ENCODE measurements around the gene VPS26B.

The VPS26B gene

DNA sequence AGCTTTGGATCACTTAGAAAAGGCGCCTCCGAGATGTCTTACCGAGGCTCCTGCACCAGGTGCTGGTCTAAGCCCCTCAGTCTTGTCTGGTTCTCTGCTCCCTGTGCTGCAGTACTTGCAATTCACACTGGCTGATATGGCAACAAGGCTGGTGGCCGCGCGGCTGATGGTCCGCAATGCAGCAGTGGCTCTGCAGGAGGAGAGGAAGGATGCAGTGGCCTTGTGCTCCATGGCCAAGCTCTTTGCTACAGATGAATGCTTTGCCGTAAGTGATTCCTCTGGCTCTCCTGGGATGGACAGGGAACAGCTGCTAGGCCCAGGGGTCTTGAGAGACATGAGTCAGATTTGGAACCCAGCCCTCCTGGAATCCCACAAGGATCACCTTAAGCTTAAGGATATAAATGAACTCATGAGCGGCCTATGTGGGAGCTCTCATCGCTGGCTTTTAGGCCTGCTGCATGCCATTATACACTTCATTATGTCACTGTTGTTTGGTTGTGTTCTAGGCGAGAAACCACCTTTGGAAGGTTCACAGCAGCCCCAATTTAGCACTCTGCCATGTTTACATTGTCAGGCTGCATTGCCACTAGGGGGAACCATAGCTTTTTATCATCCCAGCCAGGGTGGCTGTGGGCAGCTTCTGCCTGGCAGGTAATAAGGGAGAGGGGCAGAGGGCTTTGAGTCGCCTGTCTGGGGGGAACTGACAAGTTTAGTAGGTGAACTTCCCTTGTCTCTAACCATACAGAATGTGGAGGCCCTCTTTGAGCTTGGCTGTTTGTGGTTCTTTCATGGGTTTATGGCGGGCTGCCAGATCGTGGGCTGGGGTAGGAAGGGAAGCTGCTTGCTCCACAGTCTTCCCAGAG, 37.4 kb downstream of the VPS26B start:
- ChIA-PET CTCF (interaction anchor here (1.0 to 5.8 kb wide), 9 partner anchors 9 to 50 kb away, joined by 3 to 40 read pairs (median 4); partner anchors contain the start of genes GLB1L3, NCAPD3 and VPS26B), POLR2A (interaction anchor here (0.8 kb wide), 1 partner anchor 10 kb away, joined by 3 read pairs; no protein-coding TSS in a partner anchor)
- WGBS (ENCODE audit: insufficient coverage), result 95% methylated on average over 11 of the region's 14 CpGs
- Histone ChIP-seq H3K27me3 (replicated peaks in 2 of 5; ENCODE audit: control insufficient read depth in 4 of 5, insufficient read depth in 5 of 5, low read length in 4 of 5) (no peaks in the 10 kb centered on the region), H3K4me1 (ENCODE audit: control extremely low read depth in 1 of 4, control insufficient read depth in 4 of 4, insufficient read depth in 4 of 4, low read length in 3 of 4) (peaks cover 2 to 28% (median 15%) of the 10 kb centered on the region in 4 experiments), H3K27ac (ENCODE audit: insufficient read depth in 1 of 2, low read depth in 1 of 2, low read length in 2 of 2, poor library complexity in 1 of 2, severe bottlenecking in 2 of 2) (no peak overlapping the region), H3K4me3 (ENCODE audit: control insufficient read depth in 1 of 7, extremely low read depth in 1 of 7, insufficient read depth in 4 of 7, low read depth in 2 of 7, low read length in 6 of 7) (no peak overlapping the region), H3K9me3 (ENCODE audit: control extremely low read depth in 1 of 5, control insufficient read depth in 4 of 5, insufficient read depth in 2 of 5, low read depth in 1 of 5, low read length in 4 of 5) (no peaks in the 10 kb centered on the region), H3K36me3 (ENCODE audit: control insufficient read depth in 4 of 4, insufficient read depth in 4 of 4, low read length in 3 of 4) (peaks cover 2 to 57% (median 37%) of the 10 kb centered on the region in 4 experiments)
- peak in 2 of 3 donors; percentile 45 to 49 for DNase-seq

- CTCF ChIA-PET, result interaction anchor here (1.5 to 5.8 kb wide), 3 partner anchors 9 to 14 kb away, joined by 3 to 40 read pairs (median 11); partner anchors contain the start of gene GLB1L3
- 100% methylated on average over 4 of the region's 7 CpGs for WGBS (ENCODE audit: insufficient coverage)
- H3K27ac ChIP-seq (ENCODE audit: insufficient read depth in 1 of 2, low read depth in 1 of 2, low read length in 2 of 2, poor library complexity in 1 of 2, severe bottlenecking in 2 of 2), result no peak overlapping the region
Measured at GRCh38 chr11:134264966-134265764, 40.7 kb downstream of the VPS26B start.

GRCh38 chr11:134266440-134266839, 42.0 kb downstream of the VPS26B start:
- POLR2A ChIA-PET, result no interaction called here
- Histone ChIP-seq H3K4me3 (ENCODE audit: control insufficient read depth in 1 of 7, extremely low read depth in 1 of 7, insufficient read depth in 4 of 7, low read depth in 2 of 7, low read length in 6 of 7) (no peak overlapping the region), H3K27me3 (replicated peaks in 2 of 5; ENCODE audit: control insufficient read depth in 4 of 5, insufficient read depth in 5 of 5, low read length in 4 of 5) (peaks cover 0 to 14% (median 3%) of the 10 kb centered on the region in 5 experiments), H3K36me3 (ENCODE audit: control insufficient read depth in 4 of 4, insufficient read depth in 4 of 4, low read length in 3 of 4) (peaks cover 2 to 28% (median 20%) of the 10 kb centered on the region in 4 experiments), H3K27ac (ENCODE audit: insufficient read depth in 1 of 2, low read depth in 1 of 2, low read length in 2 of 2, poor library complexity in 1 of 2, severe bottlenecking in 2 of 2) (no peak overlapping the region), H3K4me1 (ENCODE audit: control extremely low read depth in 1 of 4, control insufficient read depth in 4 of 4, insufficient read depth in 4 of 4, low read length in 3 of 4) (peaks cover 0 to 17% (median 4%) of the 10 kb centered on the region in 4 experiments), H3K9me3 (ENCODE audit: control extremely low read depth in 1 of 5, control insufficient read depth in 4 of 5, insufficient read depth in 2 of 5, low read depth in 1 of 5, low read length in 4 of 5) (no peaks in the 10 kb centered on the region)
- DNase-seq, result peak in 1 of 3 donors; percentile 21
- CTCF ChIA-PET, result interaction anchor here (0.8 to 3.6 kb wide), 2 partner anchors 11 kb away, joined by 3 to 11 read pairs; no protein-coding TSS in a partner anchor
- WGBS (ENCODE audit: insufficient coverage), result 73% methylated on average over 5 of the region's 5 CpGs

More at GRCh38 chr11:134264966-134265764, 40.7 kb downstream of the VPS26B start:
- Histone ChIP-seq H3K4me3 (ENCODE audit: control insufficient read depth in 1 of 7, extremely low read depth in 1 of 7, insufficient read depth in 4 of 7, low read depth in 2 of 7, low read length in 6 of 7) (no peak overlapping the region), H3K27me3 (replicated peaks in 2 of 5; ENCODE audit: control insufficient read depth in 4 of 5, insufficient read depth in 5 of 5, low read length in 4 of 5) (peaks cover 0 to 6% (median 0%) of the 10 kb centered on the region in 5 experiments), H3K36me3 (ENCODE audit: control insufficient read depth in 4 of 4, insufficient read depth in 4 of 4, low read length in 3 of 4) (peaks cover 2 to 36% (median 22%) of the 10 kb centered on the region in 4 experiments), H3K4me1 (ENCODE audit: control extremely low read depth in 1 of 4, control insufficient read depth in 4 of 4, insufficient read depth in 4 of 4, low read length in 3 of 4) (peaks cover 2 to 28% (median 13%) of the 10 kb centered on the region in 4 experiments), H3K9me3 (ENCODE audit: control extremely low read depth in 1 of 5, control insufficient read depth in 4 of 5, insufficient read depth in 2 of 5, low read depth in 1 of 5, low read length in 4 of 5) (no peaks in the 10 kb centered on the region)
- POLR2A ChIA-PET, result interaction anchor here (0.9 kb wide), 1 partner anchor 10 kb away, joined by 5 read pairs; no protein-coding TSS in a partner anchor
- no peak for DNase-seq

DNA sequence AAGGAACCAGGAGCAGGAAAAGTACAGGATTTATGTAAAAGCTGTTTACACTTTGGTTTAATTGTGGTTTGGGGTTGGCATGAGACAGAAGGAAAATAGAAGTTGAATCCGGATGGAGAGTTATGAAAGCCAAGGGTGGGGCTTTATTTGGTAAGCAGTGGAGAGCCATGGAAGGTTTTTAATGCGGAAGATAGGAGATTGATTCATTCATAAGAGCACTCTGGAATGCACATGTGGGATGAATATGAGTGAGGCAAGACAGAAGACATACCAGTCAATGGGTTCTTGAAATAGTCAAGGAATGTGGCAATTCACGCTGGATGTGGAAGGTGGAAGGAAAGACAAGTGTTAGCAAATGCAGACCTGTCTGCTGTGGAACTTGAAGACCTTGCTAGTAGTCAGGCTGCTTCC, 42.4 kb downstream of the VPS26B start:
- Histone ChIP-seq H3K36me3 (ENCODE audit: control insufficient read depth in 4 of 4, insufficient read depth in 4 of 4, low read length in 3 of 4) (peaks cover 2 to 24% (median 16%) of the 10 kb centered on the region in 4 experiments), H3K9me3 (ENCODE audit: control extremely low read depth in 1 of 5, control insufficient read depth in 4 of 5, insufficient read depth in 2 of 5, low read depth in 1 of 5, low read length in 4 of 5) (no peaks in the 10 kb centered on the region), H3K27ac (ENCODE audit: insufficient read depth in 1 of 2, low read depth in 1 of 2, low read length in 2 of 2, poor library complexity in 1 of 2, severe bottlenecking in 2 of 2) (no peak overlapping the region), H3K4me1 (ENCODE audit: control extremely low read depth in 1 of 4, control insufficient read depth in 4 of 4, insufficient read depth in 4 of 4, low read length in 3 of 4) (peaks cover 0 to 13% (median 3%) of the 10 kb centered on the region in 4 experiments), H3K27me3 (replicated peaks in 2 of 5; ENCODE audit: control insufficient read depth in 4 of 5, insufficient read depth in 5 of 5, low read length in 4 of 5) (peaks cover 0 to 18% (median 7%) of the 10 kb centered on the region in 5 experiments), H3K4me3 (ENCODE audit: control insufficient read depth in 1 of 7, extremely low read depth in 1 of 7, insufficient read depth in 4 of 7, low read depth in 2 of 7, low read length in 6 of 7) (no peak overlapping the region)
- CTCF ChIA-PET, result interaction anchor here (0.8 to 3.6 kb wide), 3 partner anchors 11 to 14 kb away, joined by 3 to 11 read pairs (median 3); partner anchors contain the start of genes ACAD8 and THYN1
- POLR2A ChIA-PET, result no interaction called here
- peak in 1 of 3 donors; percentile 52 for DNase-seq
- WGBS (ENCODE audit: insufficient coverage), result 14% methylated on average over 3 of the region's 3 CpGs

- Histone ChIP-seq H3K4me3 (ENCODE audit: control insufficient read depth in 1 of 7, extremely low read depth in 1 of 7, insufficient read depth in 4 of 7, low read depth in 2 of 7, low read length in 6 of 7) (no peak overlapping the region), H3K36me3 (ENCODE audit: control insufficient read depth in 4 of 4, insufficient read depth in 4 of 4, low read length in 3 of 4) (peaks cover 2 to 18% (median 13%) of the 10 kb centered on the region in 4 experiments), H3K4me1 (ENCODE audit: control extremely low read depth in 1 of 4, control insufficient read depth in 4 of 4, insufficient read depth in 4 of 4, low read length in 3 of 4) (peaks cover 0 to 9% (median 2%) of the 10 kb centered on the region in 4 experiments), H3K27ac (ENCODE audit: insufficient read depth in 1 of 2, low read depth in 1 of 2, low read length in 2 of 2, poor library complexity in 1 of 2, severe bottlenecking in 2 of 2) (no peak overlapping the region), H3K9me3 (ENCODE audit: control extremely low read depth in 1 of 5, control insufficient read depth in 4 of 5, insufficient read depth in 2 of 5, low read depth in 1 of 5, low read length in 4 of 5) (no peaks in the 10 kb centered on the region), H3K27me3 (replicated peaks in 2 of 5; ENCODE audit: control insufficient read depth in 4 of 5, insufficient read depth in 5 of 5, low read length in 4 of 5) (peaks cover 0 to 24% (median 13%) of the 10 kb centered on the region in 5 experiments)
- POLR2A ChIA-PET, result no interaction called here
- DNase-seq, result no peak
- 96% methylated on average over 4 of the region's 5 CpGs for WGBS (ENCODE audit: insufficient coverage)
- CTCF ChIA-PET, result interaction anchor here (1.1 kb wide), 1 partner anchor 14 kb away, joined by 3 read pairs; the partner anchor contains the start of genes ACAD8 and THYN1
Measured at GRCh38 chr11:134267461-134267860, 43.0 kb downstream of the VPS26B start.

GRCh38 chr11:134267966-134268365, 43.5 kb downstream of the VPS26B start:
- Histone ChIP-seq H3K27me3 (replicated peaks in 2 of 5; ENCODE audit: control insufficient read depth in 4 of 5, insufficient read depth in 5 of 5, low read length in 4 of 5) (peaks cover 0 to 29% (median 18%) of the 10 kb centered on the region in 5 experiments), H3K9me3 (ENCODE audit: control extremely low read depth in 1 of 5, control insufficient read depth in 4 of 5, insufficient read depth in 2 of 5, low read depth in 1 of 5, low read length in 4 of 5) (peaks cover 0 to 1% (median 0%) of the 10 kb centered on the region in 5 experiments), H3K36me3 (ENCODE audit: control insufficient read depth in 4 of 4, insufficient read depth in 4 of 4, low read length in 3 of 4) (peaks cover 2 to 13% (median 8%) of the 10 kb centered on the region in 4 experiments), H3K27ac (ENCODE audit: insufficient read depth in 1 of 2, low read depth in 1 of 2, low read length in 2 of 2, poor library complexity in 1 of 2, severe bottlenecking in 2 of 2) (no peak overlapping the region), H3K4me3 (ENCODE audit: control insufficient read depth in 1 of 7, extremely low read depth in 1 of 7, insufficient read depth in 4 of 7, low read depth in 2 of 7, low read length in 6 of 7) (no peak overlapping the region), H3K4me1 (ENCODE audit: control extremely low read depth in 1 of 4, control insufficient read depth in 4 of 4, insufficient read depth in 4 of 4, low read length in 3 of 4) (peaks cover 0 to 9% (median 2%) of the 10 kb centered on the region in 4 experiments)
- CTCF ChIA-PET, result no interaction called here
- POLR2A ChIA-PET, result no interaction called here
- no peak for DNase-seq
- over 99% methylated on average over 9 of the region's 11 CpGs for WGBS (ENCODE audit: insufficient coverage)

All from common myeloid progenitor, CD34-positive (primary cell).